Mammary epithelial cell (primary cell): Measurements from ENCODE around the gene NQO2.

ENCODE experiments used
- EZH2 ChIP-seq: IDR thresholded peaks from 2 replicates; pipeline ENCODE4 v1.6.1; 2012; ENCODE audit warnings: low read length, inconsistent platforms, borderline replicate concordance
- TF ChIP-seq, protein P1 (sequence below), 2 donors: IDR thresholded peaks in 1 of 2; conservative IDR thresholded peaks in 1 of 2; 2 replicates each; pipeline ENCODE4 v1.5.1; 2011 to 2012; ENCODE audit warnings: inconsistent platforms in 2 of 2, low read length in 2 of 2, mild to moderate bottlenecking in 2 of 2, control low read depth in 1 of 2, low read depth in 1 of 2; ENCODE audit not compliant: insufficient read depth in 1 of 2; ENCODE audit errors: extremely low read depth in 1 of 2

DNA sequence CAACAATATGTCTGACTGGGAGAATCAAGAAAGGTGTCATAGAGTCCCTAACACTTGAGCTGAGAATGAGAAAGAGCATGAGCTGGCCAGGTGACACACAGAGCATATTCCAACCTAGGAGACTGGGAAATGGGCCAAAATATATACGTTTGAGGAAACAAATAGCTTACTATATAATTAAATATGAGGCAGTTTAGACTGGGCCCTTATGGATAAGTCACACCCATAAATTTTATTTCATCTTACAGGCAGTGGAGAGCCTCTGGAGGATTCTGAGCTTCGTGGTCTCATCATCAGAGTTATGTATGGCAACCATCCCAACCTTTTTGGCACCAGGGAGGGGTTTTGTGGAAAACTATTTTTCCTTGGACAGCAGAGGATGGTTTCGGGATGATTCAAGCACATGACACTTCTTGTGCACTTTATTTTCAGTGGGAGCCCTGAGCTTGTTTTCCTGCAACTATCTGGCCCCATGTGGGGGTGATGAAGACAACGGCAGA is 12.9 kb upstream of the NQO2 start:
- TF ChIP-seq, protein P1, sequence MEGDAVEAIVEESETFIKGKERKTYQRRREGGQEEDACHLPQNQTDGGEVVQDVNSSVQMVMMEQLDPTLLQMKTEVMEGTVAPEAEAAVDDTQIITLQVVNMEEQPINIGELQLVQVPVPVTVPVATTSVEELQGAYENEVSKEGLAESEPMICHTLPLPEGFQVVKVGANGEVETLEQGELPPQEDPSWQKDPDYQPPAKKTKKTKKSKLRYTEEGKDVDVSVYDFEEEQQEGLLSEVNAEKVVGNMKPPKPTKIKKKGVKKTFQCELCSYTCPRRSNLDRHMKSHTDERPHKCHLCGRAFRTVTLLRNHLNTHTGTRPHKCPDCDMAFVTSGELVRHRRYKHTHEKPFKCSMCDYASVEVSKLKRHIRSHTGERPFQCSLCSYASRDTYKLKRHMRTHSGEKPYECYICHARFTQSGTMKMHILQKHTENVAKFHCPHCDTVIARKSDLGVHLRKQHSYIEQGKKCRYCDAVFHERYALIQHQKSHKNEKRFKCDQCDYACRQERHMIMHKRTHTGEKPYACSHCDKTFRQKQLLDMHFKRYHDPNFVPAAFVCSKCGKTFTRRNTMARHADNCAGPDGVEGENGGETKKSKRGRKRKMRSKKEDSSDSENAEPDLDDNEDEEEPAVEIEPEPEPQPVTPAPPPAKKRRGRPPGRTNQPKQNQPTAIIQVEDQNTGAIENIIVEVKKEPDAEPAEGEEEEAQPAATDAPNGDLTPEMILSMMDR (conservative IDR thresholded peaks at IDR 0.05 in 1 of 2, IDR thresholded peaks at IDR 0.05 in 1 of 2; ENCODE audit: extremely low read depth in 1 of 2, insufficient read depth in 1 of 2, low read depth in 1 of 2, low read length in 2 of 2) = no peak
- TF ChIP-seq EZH2 = no peak
